Activated effector memory CD4-positive, alpha-beta T cell treated with anti-CD3 and anti-CD28 coated beads, Interleukin-2, amount 50 U/mL, for 16 hours (primary cell): ENCODE results near the gene CARD11.
A peak's percentile ranks its signal among the peaks of the same experiment; 100 is the strongest.

Source experiments
- DNase-seq: peaks from one replicate; pipeline ENCODE4 v3.0.0-alpha.2; 2020

The CARD11 gene

DNA sequence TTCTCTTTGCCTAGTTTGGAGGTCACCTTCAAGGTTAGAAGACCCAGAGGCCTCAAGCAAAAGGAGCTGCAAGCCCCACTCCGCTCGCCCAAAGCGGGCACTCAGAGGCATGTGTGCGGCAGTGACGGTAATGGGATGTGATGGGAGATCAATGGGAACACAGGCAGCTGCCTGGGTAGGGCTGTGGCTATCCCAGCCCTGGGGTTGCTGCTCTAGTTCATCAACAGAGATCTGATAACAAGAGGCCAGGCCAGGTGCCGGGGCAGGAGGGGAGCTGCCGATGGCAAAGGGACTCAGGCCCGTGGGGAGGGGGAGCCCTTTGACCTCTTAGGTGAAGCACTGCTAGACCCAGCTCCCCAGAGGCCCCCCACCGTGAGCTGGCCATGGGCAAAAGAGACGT is 147.5 kb downstream of the CARD11 start:
- DNase-seq, result no peak

DNA sequence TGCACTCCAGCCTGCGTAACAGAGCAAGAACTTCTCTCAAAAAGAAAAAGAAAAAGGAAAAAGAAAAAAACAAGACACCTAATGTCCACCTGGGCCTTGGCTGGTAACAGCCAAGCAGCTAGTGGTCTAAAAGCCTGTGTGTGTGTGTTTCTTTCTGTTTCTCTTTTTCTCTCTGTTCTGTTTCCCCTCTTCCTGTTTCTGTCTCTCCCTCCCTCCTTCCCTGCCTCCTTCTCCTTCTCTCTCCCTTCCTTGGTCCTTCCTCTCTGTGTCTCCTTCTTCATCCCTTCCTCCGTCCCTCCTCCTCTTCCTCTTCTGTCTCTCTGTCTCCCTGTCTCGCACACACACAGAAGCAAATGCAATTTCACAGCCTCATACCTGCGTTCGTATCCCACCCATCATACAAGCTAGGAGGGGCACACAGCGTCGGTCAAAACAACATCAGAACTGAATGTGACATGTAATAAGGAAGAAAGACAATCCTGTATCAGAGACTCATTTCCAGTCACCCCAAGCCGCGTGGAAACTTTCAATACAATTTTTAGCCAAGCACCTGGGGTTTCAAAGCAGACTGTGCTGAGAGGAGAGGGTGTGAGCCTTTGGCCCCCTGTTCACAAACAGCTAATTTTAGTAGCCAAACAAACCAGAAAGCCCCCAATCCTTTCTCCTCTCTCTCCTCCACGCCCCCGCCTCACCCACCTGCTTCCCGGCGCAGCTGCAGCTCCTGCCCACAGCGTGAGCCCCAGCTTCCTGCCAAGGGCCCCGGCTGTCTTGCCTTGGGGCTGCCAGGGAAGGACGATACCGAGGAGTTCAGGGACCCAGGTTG is 149.3 kb downstream of the CARD11 start:
- DNase-seq, result peak; percentile 79

DNA sequence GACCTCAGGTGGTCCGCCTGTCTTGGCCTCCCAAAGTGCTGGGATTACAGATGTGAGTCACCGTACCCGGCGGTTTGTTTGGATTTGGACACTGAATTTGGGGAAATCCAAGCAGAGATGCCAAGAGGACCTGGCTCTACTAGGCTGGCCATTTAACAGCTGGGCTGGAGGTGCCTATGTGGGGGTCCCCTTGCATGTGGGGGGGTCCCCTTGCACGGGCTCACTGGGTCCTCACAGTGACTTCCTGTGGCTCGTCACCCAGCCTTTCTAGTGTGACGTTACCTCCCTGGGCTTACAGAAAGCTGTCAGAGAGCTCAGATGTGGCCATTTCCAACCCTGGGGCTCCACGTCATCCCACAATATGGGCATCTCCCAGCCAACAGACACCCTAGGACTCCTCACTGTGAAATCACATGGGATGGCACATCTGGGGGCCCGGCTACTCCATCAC is 150.2 kb downstream of the CARD11 start:
- no peak for DNase-seq

DNA sequence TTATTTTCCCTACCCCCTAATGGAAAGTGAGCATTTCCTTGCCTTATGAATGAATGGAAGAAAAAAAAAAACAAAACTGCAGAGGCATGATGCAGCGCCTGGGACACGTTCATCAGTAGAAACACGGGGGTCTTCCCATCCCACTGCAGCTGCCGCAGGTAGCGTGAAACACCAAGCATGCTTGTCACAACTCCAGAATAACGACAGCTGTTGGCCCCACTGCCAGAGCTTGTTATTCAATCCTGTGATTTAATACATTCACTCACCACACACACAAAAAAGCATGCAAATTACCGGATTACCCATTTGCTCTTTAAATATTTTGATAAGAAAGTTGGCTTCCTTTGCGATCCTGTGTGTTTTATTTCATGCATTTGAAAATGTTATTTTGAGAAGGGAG is 151.1 kb downstream of the CARD11 start:
- no peak for DNase-seq

DNA sequence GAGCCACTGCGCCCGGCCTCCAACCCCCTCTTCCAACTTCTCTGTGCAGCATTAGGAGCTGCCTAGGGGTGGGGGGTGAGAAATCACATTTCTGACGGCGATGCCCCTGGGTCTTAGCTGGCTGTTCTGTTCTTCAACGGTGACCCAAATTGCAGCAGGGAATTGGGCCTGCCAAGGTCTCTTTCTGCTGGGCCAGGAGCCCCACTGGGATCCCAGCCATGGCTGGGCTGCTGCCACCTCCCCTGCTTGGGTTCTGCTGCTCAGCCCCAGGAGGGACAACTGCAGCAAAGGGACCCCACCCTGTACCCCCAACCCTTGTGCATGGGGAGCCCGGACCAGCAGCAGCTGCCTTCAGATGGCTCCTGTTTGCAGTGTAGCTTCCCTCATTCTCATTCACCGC is 155.9 kb downstream of the CARD11 start:
- DNase-seq, result no peak

DNA sequence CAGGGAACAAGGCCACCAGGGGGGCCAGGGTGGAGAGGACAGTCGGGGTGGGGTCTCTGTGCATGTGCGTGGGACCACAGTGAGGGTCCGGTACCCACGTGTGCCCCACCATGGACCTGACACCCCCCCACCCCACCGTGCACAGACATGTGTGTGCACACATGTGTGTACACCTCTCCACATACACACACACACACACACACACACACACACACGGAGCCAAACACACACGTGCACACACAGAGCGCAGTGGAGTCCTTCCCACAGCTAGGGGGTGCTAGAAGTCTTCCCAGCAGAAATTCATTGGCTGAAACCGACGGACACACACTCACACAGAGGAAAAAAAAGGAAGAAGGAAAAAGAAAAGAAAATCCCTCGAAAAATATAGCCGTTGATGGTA is 156.8 kb downstream of the CARD11 start:
- peak; percentile 70 for DNase-seq

DNA sequence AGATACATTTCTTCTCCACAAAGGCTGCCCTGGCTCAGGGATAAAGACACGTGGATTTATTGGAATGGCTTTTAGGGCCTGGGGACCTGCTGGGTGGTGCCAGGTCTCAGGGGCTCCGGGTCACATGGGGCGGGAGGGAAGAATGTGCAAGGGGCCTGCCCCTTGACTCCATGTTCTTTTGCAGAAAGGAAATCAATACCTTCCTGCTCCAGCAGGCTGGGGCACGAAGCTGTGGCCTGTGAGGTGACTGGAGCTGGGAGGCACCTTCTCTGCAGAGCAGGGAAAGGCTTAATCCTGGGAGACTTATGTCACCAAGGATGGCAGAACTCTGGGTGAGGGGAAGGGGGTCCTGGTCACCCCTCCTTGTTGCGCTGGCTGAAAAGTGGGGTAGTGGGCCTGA is 157.3 kb downstream of the CARD11 start:
- DNase-seq, result no peak

DNA sequence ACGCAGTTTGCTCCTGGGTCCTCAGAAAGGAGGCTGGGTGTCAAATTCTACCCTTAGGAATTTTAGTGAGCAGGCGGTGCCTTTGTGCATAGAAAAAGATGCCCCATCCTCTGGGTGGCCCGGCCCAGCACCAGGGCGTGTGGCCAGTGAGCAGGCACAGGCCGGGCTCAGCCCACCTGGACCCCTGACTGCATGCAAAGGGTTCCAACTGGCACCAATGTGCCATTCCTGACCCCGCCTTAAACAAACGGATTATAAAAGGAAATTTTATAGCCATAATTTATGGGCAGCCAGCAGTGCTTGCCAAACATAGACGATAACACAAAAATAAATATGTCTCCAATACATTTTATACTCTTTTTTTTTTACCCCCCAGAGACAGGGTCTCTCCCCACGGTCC is 159.5 kb downstream of the CARD11 start:
- DNase-seq, result no peak

DNA sequence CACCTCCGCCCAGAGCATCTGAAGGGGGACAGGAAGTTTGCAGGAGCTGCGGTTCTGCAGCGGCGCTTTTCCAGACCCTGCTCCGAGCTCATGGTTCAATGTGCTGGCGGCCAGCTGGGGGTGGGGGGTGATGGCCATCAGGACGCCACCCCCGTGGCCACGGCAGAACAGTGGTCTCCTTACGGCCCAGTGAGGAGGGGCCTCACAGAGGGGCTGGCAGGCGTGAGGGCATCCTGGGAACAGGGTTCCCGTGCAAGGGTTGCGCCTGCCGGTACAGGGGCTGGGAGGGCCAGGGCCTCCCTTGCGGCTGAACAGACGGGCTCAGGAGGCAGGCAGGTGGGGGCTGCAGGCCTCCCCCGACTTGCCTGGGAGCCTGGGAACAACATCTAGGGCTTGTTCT is 160.6 kb downstream of the CARD11 start:
- no peak for DNase-seq

DNA sequence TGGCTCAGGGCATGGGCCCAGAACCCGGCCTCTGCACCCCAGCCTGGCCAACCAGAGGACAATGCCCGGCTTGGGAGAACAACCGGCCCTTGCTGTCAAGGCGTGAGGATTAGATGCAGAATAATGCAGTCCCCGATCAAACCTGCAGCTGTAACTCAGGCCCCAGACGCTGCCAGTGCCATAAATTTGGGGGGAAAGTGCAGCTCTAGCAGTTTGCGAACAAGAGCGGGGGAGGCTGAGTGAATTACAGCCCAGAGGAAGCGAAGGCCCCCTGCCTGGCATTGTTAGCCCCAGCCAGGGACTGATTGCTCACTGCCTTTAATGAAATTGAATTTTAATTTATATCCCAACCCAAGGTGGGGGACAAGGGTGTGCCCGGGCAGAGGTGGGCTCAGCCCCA is 161.6 kb downstream of the CARD11 start:
- DNase-seq, result no peak

DNA sequence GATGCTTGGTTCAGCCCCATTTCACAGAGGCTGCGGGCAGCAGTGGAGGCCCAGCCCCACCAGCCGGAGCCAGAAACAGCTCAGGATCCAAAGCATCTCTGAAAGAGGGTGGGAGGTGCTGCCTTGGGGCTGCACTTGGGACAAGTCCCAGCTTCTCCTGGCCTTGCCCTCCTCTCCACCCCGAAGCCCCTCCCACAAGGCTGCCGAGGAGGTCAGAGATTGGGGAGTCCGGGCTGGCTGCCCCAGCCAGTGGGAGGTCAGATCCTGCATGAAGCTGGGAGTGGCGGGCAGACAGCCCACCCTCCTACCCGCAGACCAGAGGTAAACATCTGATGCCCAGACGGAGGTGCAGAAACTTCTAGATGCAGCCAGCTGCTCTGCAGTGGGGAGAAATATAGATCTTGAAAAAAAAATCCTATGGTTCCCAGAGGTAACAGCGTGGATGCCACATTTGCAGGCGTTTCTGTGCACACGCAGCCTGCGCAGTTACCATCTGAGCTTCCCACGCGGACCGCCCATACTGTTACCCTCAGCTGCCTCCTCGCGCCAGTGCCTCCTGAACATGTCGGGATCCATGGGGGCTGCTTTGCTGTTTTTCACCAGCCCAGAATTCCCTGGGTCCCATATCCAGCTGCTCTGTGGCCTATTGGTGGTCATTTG is 162.7 kb downstream of the CARD11 start:
- DNase-seq, result no peak

DNA sequence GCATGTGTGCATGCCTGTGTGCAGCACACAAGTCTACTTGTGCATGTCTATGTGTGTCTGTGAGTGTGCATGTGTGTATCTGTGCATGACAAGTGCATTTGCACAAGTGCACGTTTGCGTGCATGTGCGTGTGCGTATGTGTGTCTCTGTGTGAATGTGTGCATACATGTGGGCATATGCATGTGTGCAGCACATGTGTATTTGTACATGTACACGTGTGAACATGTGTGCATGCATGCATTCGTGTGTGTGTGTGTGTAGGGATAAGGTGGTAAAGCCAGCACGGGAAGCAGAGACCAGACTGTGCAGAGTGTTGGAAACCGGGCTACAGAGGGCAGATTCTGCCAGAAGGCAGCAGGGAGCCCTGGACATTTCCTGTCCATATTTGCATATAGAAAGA is 163.6 kb downstream of the CARD11 start:
- DNase-seq, result no peak

DNA sequence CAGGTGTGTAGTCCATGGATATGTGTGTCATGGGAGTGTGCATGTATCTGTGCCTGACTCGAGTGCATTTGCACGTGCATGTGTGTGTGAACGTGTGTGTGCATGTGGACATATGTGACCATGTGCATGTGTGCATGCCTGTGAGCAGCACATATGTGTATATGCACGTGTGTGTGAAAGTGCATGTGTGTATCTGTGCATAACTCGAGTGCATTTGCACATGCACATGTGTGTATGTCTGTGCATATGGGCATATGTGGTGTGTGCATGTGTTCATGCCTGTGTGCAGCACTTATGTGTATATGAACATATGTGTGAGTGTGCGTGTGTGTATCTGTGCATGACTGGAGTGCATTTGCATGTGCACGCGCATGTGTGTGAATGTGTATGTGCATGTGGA is 164.3 kb downstream of the CARD11 start:
- no peak for DNase-seq

DNA sequence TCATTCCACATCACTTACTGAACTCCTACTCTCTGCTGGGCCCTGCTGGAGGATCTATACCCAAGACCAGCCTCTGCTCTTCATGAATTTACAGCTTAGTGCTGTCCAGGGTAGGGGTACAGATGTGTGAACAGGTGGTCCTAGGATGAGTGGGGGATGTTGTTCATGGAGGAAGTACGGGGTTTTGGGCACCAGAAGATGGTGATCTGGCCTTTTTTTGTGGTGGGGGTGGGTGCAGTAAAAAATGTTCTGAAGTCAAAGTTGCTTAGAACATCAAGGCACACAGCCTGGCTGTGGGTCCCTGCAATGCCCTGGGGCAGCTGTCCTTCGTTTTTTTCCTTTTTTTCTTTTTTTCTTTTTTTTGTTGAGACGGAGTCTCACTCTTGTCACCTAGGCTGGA is 165.4 kb downstream of the CARD11 start:
- no peak for DNase-seq

DNA sequence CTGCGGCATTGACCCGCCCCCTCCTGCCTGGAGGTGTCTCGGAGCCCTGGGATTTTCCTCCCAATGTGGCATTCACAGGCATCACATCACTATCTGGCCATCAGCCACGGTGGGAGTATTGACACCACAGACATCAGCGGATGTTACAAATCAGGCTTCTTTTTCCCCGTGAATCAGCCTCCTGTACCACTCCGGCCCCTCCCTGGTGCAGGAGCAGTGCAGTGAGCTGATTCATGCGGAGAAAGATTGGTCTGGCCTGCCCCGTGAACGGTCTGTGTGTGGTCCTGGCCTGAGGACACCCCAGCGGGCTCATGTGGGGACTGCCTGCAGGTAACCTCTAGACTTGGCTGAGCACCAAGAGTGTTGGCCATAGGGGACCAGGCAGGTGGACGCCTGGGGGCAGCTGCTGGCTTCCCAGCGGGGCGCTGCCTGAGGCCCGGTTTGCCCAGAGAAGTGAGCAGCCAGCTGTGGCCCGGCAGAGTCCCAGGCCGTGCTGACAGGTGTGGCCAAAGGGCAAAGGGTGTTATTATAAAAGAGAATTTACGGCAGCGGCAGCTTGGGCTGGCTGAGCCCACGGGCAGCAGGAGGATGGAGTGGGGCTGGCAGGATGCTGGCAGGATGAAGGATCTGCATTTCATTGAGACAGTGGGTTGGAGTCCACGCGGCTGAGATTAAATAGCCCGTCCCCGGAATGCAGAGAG is 167.5 kb downstream of the CARD11 start:
- no peak for DNase-seq

DNA sequence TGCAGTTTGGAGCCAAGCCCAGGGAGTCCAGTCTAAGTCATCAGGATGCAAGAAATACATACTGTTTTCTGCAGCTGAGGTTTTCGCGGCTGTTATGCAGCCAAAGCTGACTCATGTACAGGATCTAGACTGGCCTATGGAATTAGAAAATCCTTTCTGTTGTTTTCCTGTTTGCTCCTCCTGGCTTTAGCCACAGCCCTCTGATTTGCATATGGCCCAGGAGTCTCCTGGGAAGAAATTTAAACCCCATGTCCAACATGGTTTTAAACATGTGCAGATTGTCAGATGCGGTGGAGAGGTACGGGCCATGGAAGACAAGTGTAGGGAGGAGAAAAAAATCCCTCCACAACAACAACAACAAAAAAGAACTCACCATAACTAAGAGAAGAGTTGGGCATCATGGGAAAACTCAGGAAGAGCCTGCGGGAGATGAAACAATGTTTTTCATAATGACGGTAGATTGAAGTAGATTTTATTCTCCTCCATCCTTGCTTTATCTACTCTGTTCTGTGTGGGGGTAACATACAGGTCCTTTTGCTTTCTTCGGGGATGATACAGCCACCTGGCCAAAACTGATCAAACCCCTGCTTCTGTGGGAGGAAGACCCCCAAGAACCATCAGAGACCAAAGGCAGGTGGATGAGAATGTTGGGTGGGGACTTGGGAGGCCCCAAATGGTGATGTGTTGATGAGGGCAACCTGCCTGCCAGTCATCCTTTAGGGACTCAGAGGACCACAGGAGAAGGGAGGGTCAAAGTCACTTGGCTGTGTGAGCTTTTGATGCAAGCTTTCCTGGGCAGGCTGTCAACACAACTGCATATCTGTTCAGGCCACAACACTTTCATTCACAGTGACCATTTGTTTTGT is 169.7 kb downstream of the CARD11 start:
- DNase-seq, result no peak

DNA sequence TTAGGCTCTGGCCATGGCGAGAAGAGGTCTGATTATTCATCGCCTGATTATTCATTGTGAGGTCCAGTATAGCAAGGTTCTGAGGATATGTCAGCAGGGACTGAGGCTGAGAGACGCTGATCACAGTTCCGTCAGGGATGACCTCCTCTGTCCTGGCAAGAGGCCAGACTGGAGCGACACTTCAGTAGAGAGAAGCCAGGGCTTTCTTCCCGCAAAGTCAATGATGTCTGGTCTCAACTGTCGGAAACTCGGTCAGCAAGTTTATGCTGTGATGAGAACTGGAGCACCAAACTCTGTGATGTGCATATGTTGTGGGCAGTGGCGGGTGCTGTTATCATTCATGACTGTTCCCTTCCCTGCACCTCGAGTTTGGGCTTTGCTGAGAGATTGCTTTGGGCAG is 170.5 kb downstream of the CARD11 start:
- no peak for DNase-seq

DNA sequence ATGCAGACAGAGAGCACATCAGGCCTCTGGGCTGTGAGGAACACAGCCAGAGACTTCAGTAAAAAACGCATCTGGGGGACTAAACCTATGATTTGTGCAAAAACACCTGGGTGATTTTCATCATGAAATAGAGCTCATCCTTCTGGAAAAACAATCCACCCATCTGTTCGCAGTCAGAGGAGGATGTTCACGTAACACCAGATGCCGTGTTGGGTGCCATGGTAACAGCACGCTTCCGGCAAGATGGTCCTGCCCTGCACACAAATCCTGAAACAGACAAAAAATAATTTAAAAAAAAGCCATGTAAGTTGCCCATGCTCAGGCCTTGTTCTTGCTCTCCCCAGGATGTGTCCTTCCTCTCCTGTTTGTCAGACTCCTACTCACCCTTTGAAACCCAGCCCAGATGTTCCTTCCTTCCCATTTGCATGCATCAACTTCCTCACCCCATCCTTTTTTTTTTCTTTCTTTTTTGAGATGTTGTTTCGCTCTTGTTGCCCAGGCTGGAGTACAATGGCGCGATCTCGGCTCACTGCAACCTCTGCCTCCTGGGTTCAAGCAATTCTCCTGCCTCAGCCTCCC is 171.3 kb downstream of the CARD11 start:
- no peak for DNase-seq

DNA sequence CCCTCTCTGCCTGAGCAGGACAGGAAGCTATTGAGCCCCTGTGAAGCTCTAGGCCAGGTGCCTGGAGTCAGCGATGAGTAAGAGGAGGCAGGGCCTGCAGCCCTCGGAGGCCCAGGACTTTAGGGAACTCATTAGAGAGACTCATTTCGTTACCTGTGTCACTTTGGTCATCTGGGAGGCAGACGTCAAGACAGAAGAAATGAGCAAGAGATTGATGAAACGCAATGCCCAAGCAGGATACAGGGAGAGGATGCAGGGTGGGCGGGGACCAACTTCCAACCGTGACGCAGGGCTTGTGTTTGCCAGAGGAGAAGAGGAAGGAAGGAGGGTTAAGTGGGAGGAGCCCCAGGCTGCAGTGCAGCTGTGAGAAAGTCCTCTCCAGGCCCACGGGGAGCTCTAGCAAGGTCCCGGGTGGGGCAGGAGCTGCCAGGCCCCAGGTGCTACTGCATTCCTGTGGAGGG is 173.2 kb downstream of the CARD11 start:
- DNase-seq, result peak; percentile 83

DNA sequence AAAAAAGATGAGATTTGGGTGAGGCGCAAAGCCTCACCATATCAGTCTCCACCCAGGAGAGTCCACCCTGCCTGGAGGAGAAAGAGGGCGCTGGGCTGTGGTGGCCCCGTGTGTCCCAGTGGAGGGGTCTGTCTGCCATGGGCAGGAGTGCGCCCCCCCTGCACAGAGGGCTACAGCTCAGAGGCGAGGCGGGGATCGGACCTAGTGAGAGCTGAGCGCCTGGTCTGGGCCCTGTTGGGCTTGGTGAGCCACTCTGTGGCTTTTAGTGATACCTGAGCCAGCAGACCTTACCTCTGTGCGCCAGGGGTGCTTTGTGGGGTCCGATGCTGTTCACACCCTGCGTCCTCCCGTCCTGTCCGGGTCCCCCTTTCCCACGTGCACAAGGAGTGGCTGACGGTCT is 173.7 kb downstream of the CARD11 start:
- no peak for DNase-seq

DNA sequence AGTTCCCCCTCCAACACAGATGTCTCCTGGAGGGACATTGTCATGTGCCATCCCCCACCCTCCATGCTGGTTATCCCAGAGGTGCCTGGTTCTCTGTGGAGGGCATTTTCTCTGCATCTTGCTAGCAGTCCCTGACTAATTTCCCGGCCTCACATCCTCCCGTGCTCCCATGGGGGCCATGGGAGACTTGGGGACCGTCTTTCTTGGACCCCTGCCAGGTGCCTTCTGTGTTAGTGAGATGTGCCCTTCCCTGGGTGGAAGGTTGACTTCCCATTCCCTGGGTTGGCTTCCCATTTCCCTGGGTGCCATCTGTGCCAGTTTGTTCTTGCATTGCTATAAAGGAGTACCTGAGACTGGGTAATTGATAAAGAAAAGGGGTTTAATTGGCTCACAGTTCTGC is 177.1 kb downstream of the CARD11 start:
- no peak for DNase-seq

DNA sequence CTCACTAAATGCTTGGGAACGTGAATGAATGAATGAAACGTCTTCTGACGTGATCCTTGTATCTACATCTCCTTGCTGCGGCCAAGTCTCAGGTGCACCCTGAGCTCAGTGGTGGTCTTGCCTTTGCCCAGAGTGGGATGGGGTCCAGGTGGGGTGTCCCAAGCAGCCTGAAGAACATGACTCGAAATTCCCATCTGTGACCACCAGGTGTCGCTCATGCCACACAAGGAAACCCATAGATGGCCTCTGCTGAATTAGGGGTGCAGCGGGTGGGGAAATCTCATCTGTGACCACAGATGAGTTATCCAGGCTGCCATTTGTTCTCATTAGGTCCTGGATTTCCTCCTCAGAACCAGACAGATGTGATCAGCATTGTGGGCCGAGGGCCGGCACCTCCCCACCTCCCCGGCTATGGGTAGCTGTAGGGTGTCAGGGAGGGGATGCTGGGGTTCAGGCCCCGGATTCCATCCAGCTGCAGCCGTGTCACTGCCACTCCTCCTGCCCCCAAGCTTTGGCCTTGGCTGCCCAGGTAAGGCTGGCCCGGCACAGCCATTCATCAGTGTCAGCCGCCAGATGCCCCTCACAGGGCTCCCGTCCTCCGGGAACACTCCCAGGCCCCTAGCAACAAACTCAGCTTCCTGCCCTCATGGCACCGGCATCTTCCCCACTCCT is 178.5 kb downstream of the CARD11 start:
- peak; percentile 89 for DNase-seq
